HG03095 (cell line): ENCODE measurements around the gene DNAJC22.
A peak's percentile ranks its signal among the peaks of the same experiment; 100 is the strongest.
"Not testable (repeated sequence)": the region's sequence is repeated elsewhere in the genome, so short reads cannot be mapped to it uniquely, and the experiment has no call there.

ENCODE experiments used
- ATAC-seq: cut with Tn5 transposase; IDR thresholded peaks from one replicate; pipeline ENCODE4 v1.9.1; 2021; ENCODE audit warnings: moderate library complexity; ENCODE audit not compliant: unreplicated experiment

The DNAJC22 gene

GRCh38 chr12:49330631-49331379 lies 15.9 kb upstream of the DNAJC22 start:
- no peak for ATAC-seq

- no peak for ATAC-seq
Measured at GRCh38 chr12:49331380-49332222, 15.1 kb upstream of the DNAJC22 start.

GRCh38 chr12:49332441-49332861 lies 14.2 kb upstream of the DNAJC22 start:
- ATAC-seq: no peak

GRCh38 chr12:49332891-49333371 lies 13.8 kb upstream of the DNAJC22 start:
- no peak for ATAC-seq

GRCh38 chr12:49333778-49334177 lies 12.9 kb upstream of the DNAJC22 start:
- not testable (repeated sequence) for ATAC-seq

GRCh38 chr12:49334226-49334625 lies 12.5 kb upstream of the DNAJC22 start:
- no peak for ATAC-seq

GRCh38 chr12:49334681-49335080 lies 12.0 kb upstream of the DNAJC22 start:
- no peak for ATAC-seq

GRCh38 chr12:49335118-49335954 lies 11.4 kb upstream of the DNAJC22 start:
- ATAC-seq: no peak

- ATAC-seq: no peak
Measured at GRCh38 chr12:49335955-49336644, 10.6 kb upstream of the DNAJC22 start.

- peak; percentile 77 for ATAC-seq
Measured at GRCh38 chr12:49336645-49337584, 9.8 kb upstream of the DNAJC22 start, which contains the start of gene C1QL4. C1QL4 (minus strand) TSS chr12:49337188; CDS start chr12:49336477, 711 bp downstream.

- no peak for ATAC-seq
Measured at GRCh38 chr12:49338830-49339463, 7.7 kb upstream of the DNAJC22 start.

- no peak for ATAC-seq
Measured at GRCh38 chr12:49339464-49339861, 7.2 kb upstream of the DNAJC22 start.

- no peak for ATAC-seq
Measured at GRCh38 chr12:49340095-49340870, 6.4 kb upstream of the DNAJC22 start.

GRCh38 chr12:49340971-49341776 lies 5.5 kb upstream of the DNAJC22 start:
- no peak for ATAC-seq

- no peak for ATAC-seq
Measured at GRCh38 chr12:49341777-49342065, 5.0 kb upstream of the DNAJC22 start.

GRCh38 chr12:49342066-49342913 lies 4.4 kb upstream of the DNAJC22 start:
- ATAC-seq: peak; percentile 53
